Measurements from ENCODE around the gene SLC27A2.

- no peak for TF ChIP-seq TAF1 (IDR thresholded peaks at IDR 0.05; ENCODE audit: borderline replicate concordance, insufficient read depth, low read length)
- TF ChIP-seq REST (IDR thresholded peaks at IDR 0.05; ENCODE audit: insufficient read depth in 1 of 2, low read depth in 2 of 2, low read length in 2 of 2), result no peak
Measured at GRCh38 chr15:50241684-50242450, 59.9 kb downstream of the SLC27A2 start.
